Vagina (tissue), 2 donors: ENCODE data around the gene ACSM2B. TPM values are rescaled to one million over a fixed set of nuclear protein-coding genes. Genes with fewer than 3 reads are reported as not detected.
"Not testable (repeated sequence)": the region's sequence is repeated elsewhere in the genome, so short reads cannot be mapped to it uniquely, and the experiment has no call there.

Source experiments
- DNase-seq, 2 donors: peaks; one replicate each; pipeline ENCODE4 v3.0.0-alpha.2; 2017; ENCODE audit errors: extremely low spot score in 2 of 2
- H3K27ac ChIP-seq: fragments of 200-600 bp; sonication (generic); one replicate; pipeline ENCODE4 v1.5.1; 2019
- H3K27me3 ChIP-seq: fragments of 200-600 bp; sonication (generic); one replicate; pipeline ENCODE4 v1.5.1; 2019
- H3K36me3 ChIP-seq, 2 donors: fragments of 200-600 bp; sonication (generic); one replicate each; pipeline ENCODE4 v1.5.1; 2017 to 2019
- H3K4me1 ChIP-seq: fragments of 200-600 bp; sonication (generic); one replicate; pipeline ENCODE4 v1.5.1; 2019
- H3K4me3 ChIP-seq, 2 donors: fragments of 200-600 bp; sonication (generic); 1 replicate in 1 of 2; 2 replicates in 1 of 2; pipeline ENCODE4 v1.5.1; 2016 to 2019
- H3K9me3 ChIP-seq: fragments of 200-600 bp; sonication (generic); one replicate; pipeline ENCODE4 v1.5.1; 2019
- POLR2A ChIP-seq, 2 donors: fragments of 450-650 bp; IDR thresholded peaks; one replicate each; pipeline ENCODE4 v1.6.1; 2017; ENCODE audit warnings: antibody characterized with exemption in 2 of 2, mild to moderate bottlenecking in 2 of 2, moderate library complexity in 2 of 2
- POLR2AphosphoS5 ChIP-seq, 2 donors: sonication (generic); formaldehyde crosslinking; IDR thresholded peaks; one replicate each; pipeline ENCODE4 v1.9.0; 2017; ENCODE audit warnings: antibody characterized with exemption in 2 of 2, mild to moderate bottlenecking in 2 of 2, low read depth in 1 of 2; ENCODE audit not compliant: insufficient read depth in 1 of 2
- intact Hi-C: fragments of 100-400 bp; cut with DNase I; formaldehyde crosslinking; loops from one replicate; pipeline ENCODE4 v1.15.1; 2023
- total RNA-seq: library from RNA; depleted of rRNA; stranded (reverse); fragments of >200 nt; gene quantifications from one replicate; pipeline ENCODE4 v1.2.3, GENCODE V29; 2016
- TF ChIP-seq, protein P1 (sequence below), 3 experiments: fragments of 450-650 bp in 2 of 3; fragments of 200-600 bp in 1 of 3; sonication (generic) in 1 of 3; IDR thresholded peaks; one replicate each; pipeline ENCODE4 v1.5.1; 2017 to 2019; ENCODE audit warnings: antibody characterized with exemption in 3 of 3, mild to moderate bottlenecking in 2 of 3, moderate library complexity in 2 of 3

The ACSM2B gene, protein sequence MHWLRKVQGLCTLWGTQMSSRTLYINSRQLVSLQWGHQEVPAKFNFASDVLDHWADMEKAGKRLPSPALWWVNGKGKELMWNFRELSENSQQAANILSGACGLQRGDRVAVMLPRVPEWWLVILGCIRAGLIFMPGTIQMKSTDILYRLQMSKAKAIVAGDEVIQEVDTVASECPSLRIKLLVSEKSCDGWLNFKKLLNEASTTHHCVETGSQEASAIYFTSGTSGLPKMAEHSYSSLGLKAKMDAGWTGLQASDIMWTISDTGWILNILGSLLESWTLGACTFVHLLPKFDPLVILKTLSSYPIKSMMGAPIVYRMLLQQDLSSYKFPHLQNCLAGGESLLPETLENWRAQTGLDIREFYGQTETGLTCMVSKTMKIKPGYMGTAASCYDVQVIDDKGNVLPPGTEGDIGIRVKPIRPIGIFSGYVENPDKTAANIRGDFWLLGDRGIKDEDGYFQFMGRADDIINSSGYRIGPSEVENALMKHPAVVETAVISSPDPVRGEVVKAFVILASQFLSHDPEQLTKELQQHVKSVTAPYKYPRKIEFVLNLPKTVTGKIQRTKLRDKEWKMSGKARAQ
- not detected for total RNA-seq

DNA sequence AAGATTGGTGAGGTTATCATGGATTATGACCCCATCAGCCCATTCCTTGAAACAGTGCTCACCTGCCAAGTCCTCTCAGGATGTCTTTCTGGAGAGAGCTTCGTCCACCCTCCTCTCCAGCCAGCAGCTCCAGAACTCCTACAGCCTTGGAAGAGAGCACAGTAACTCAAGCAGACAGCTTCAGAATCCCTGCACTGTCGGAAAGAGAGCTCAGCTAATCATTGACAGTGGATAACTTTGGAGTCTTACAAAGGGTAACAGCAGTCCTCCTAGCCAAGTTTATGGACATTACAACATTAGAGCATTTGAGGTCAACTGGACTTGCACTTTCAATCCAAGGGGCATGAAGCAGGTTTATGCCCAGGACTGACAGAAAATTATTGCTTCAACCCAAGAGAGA is at the start of gene ACSM2B:
TSS of gene ACSM2B (minus strand) at position 223 of the 400 bp plus-strand sequence. CDS start 11,522 bp downstream, outside the sequence.
- H3K9me3 ChIP-seq, H3K27me3 ChIP-seq, DNase-seq, intact Hi-C loops, H3K4me1 ChIP-seq, H3K4me3 ChIP-seq, H3K36me3 ChIP-seq, H3K27ac ChIP-seq: not testable (repeated sequence)

DNA sequence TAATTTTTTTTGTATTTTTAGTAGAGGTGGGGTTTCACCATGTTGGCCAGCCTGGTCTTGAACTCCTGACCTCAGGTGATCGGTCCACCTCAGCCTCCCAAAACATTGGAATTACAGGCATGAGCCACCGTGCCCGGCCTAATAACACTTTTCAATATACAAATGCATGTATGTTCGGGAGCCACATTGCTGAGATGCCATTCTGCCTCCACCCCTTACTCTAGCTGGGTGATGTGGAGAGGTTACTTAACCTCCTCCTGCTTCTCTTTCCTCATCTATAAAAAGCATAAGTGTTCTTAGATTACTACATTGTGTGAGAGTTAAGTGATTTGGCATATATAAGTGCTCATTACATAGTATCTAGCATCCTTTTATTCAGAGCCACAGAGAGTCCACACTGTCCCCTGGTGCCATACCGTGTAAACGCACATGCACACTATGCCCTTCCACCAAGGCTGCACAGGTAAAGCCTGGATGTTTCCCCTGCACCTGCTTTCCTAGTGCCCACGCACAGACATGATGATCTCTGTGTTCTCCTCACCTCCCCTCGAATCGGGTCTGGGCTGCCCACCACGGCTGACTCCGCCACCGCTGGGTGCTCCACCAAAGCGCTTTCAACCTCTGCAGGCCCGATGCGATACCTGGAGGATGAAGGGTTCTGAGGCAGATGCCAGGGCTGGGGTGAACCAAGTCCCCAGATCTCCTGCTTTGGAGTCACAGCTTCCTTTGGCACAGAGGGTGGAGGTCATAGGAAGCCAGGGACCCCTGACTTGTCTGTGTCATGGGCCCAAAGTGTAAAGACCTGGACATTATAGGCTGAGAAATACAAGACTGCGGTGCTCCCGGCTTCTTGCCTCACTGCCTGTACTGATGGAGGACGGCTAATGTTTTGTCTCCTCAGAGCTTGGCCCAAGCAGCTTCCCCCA is 49.0 kb upstream of the ACSM2B start:
- Histone ChIP-seq H3K9me3 (no peaks in the 10 kb centered on the region), H3K36me3 (no peaks in the 10 kb centered on the region), H3K4me1 (no peaks in the 10 kb centered on the region), H3K27me3 (no peaks in the 10 kb centered on the region), H3K27ac (no peak overlapping the region), H3K4me3 (no peak overlapping the region)
- TF ChIP-seq POLR2AphosphoS5 (IDR thresholded peaks at IDR 0.05; ENCODE audit: insufficient read depth in 1 of 2, low read depth in 1 of 2): no peak
- TF ChIP-seq POLR2A (IDR thresholded peaks at IDR 0.05): no peak
- TF ChIP-seq, protein P1, sequence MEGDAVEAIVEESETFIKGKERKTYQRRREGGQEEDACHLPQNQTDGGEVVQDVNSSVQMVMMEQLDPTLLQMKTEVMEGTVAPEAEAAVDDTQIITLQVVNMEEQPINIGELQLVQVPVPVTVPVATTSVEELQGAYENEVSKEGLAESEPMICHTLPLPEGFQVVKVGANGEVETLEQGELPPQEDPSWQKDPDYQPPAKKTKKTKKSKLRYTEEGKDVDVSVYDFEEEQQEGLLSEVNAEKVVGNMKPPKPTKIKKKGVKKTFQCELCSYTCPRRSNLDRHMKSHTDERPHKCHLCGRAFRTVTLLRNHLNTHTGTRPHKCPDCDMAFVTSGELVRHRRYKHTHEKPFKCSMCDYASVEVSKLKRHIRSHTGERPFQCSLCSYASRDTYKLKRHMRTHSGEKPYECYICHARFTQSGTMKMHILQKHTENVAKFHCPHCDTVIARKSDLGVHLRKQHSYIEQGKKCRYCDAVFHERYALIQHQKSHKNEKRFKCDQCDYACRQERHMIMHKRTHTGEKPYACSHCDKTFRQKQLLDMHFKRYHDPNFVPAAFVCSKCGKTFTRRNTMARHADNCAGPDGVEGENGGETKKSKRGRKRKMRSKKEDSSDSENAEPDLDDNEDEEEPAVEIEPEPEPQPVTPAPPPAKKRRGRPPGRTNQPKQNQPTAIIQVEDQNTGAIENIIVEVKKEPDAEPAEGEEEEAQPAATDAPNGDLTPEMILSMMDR (IDR thresholded peaks at IDR 0.05): no peak
- intact Hi-C loops: no loop called here
- DNase-seq: no peak

DNA sequence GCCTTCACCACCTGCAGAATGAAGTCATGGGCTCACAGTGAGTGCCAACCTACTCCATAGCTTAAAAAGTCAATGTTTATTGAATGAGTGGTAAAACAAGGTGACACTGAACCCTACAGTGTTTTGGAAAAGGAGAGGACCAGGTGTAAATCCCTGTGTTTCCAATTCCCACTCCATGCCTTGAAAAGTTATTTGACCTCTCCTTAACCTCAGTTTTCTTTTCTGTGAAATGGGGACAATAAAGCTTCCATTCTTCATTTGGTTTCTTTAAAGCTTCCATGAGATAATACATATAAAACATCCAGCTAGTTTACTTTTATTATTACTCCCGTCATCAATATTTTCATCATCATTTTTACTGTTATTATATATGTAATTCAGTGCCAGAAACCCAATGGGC is 48.0 kb upstream of the ACSM2B start:
- no peak for DNase-seq
- H3K4me1 ChIP-seq: no peaks in the 10 kb centered on the region
- intact Hi-C loops: no loop called here
- H3K27me3 ChIP-seq: no peaks in the 10 kb centered on the region
- H3K4me3 ChIP-seq: no peak overlapping the region
- TF ChIP-seq, protein P1 (IDR thresholded peaks at IDR 0.05): no peak
- TF ChIP-seq POLR2A (IDR thresholded peaks at IDR 0.05): no peak
- no peak for TF ChIP-seq POLR2AphosphoS5 (IDR thresholded peaks at IDR 0.05; ENCODE audit: insufficient read depth in 1 of 2, low read depth in 1 of 2)
- H3K36me3 ChIP-seq: no peaks in the 10 kb centered on the region
- no peak overlapping the region for H3K27ac ChIP-seq
- H3K9me3 ChIP-seq: no peaks in the 10 kb centered on the region

DNA sequence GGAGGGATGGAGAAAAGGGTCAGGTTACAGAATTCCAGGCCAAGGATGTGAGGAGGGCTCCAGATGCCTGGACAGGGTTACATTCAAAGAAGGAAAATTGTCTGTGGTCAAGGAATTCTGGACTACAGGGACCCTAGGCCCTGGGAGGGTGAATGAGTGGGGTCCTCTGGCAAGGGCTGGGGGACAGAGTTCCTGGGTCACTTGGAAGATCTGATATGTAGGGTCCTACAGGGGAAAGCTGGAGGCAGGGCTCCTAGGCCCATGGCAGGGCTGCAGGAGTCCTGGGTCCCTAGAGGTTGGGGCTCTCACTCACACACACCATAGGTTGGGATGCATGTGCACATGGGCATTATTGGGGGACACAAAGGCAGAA is 46.3 kb upstream of the ACSM2B start:
- DNase-seq: no peak
- TF ChIP-seq, protein P1 (IDR thresholded peaks at IDR 0.05): no peak
- TF ChIP-seq POLR2AphosphoS5 (IDR thresholded peaks at IDR 0.05; ENCODE audit: insufficient read depth in 1 of 2, low read depth in 1 of 2) (no peak), POLR2A (IDR thresholded peaks at IDR 0.05) (no peak)
- intact Hi-C loops: no loop called here
- Histone ChIP-seq H3K9me3 (no peaks in the 10 kb centered on the region), H3K36me3 (no peaks in the 10 kb centered on the region), H3K27ac (no peak overlapping the region), H3K27me3 (no peaks in the 10 kb centered on the region), H3K4me1 (no peaks in the 10 kb centered on the region), H3K4me3 (no peak overlapping the region)

DNA sequence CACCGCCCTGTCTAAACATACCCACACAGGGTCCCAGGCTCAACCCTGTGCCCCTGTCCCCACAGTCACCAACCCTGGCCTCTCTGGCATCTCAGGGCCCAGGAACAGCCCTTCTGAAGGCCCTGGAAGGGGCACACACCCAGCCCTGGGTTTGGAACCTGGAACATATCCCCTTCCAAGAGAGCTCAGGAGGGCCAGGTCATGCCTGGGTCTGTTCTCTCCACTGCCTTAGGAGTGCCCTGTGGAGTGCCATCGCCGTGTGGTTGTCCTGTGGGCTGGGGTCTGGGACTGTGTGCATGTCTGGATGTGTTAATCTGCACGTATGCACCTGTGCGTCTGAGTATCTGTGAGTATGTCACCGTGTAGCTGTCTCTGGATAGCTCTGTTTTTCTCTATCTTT is 45.2 kb upstream of the ACSM2B start:
- DNase-seq: no peak
- Histone ChIP-seq H3K36me3 (no peaks in the 10 kb centered on the region), H3K9me3 (no peaks in the 10 kb centered on the region), H3K4me3 (no peak overlapping the region), H3K27ac (no peak overlapping the region), H3K27me3 (no peaks in the 10 kb centered on the region), H3K4me1 (no peaks in the 10 kb centered on the region)
- TF ChIP-seq POLR2A (IDR thresholded peaks at IDR 0.05): no peak
- no peak for TF ChIP-seq POLR2AphosphoS5 (IDR thresholded peaks at IDR 0.05; ENCODE audit: insufficient read depth in 1 of 2, low read depth in 1 of 2)
- TF ChIP-seq, protein P1 (IDR thresholded peaks at IDR 0.05): no peak
- intact Hi-C loops: no loop called here
